SK-N-SH treated with all-trans-retinoic acid at 6 μM for 48 hours (cell line): ENCODE measurements around the gene OR2A1.
"Not testable (repeated sequence)": the region's sequence is repeated elsewhere in the genome, so short reads cannot be mapped to it uniquely, and the experiment has no call there.

Experiments
- ARNTL ChIP-seq: fragments of 450-650 bp; formaldehyde crosslinking; IDR thresholded peaks from 2 replicates; pipeline ENCODE4 v1.5.0; 2020; ENCODE audit warnings: low read depth, mild to moderate bottlenecking, moderate library complexity, borderline replicate concordance
- BACH2 ChIP-seq: fragments of 250-450 bp; sonication (Bioruptor Pico); IDR thresholded peaks from 2 replicates; pipeline ENCODE4 v1.9.0; 2021; ENCODE audit warnings: mild to moderate bottlenecking, borderline replicate concordance
- ESRRG ChIP-seq: fragments of 250-450 bp; sonication (Bioruptor Pico); IDR thresholded peaks from 2 replicates; pipeline ENCODE4 v1.6.1; 2021; ENCODE audit warnings: mild to moderate bottlenecking
- GLIS3 ChIP-seq: fragments of 250-450 bp; sonication (Bioruptor Pico); IDR thresholded peaks from 2 replicates; pipeline ENCODE4 v1.5.0; 2020; ENCODE audit warnings: mild to moderate bottlenecking, moderate library complexity
- ISL1 ChIP-seq: fragments of 250-450 bp; sonication (Bioruptor Pico); IDR thresholded peaks from 2 replicates; pipeline ENCODE4 v2.1.2; 2022; ENCODE audit warnings: mild to moderate bottlenecking, moderate library complexity
- POU6F1 ChIP-seq: fragments of 250-450 bp; sonication (Bioruptor Pico); IDR thresholded peaks from 2 replicates; pipeline ENCODE4 v1.8.0; 2021; ENCODE audit warnings: low read depth, mild to moderate bottlenecking, moderate library complexity, borderline replicate concordance
- SNAI2 ChIP-seq: fragments of 250-450 bp; sonication (Bioruptor Pico); IDR thresholded peaks from 2 replicates; pipeline ENCODE4 v1.5.0; 2020; ENCODE audit warnings: mild to moderate bottlenecking, moderate library complexity
- TCF4 ChIP-seq: fragments of 250-450 bp; sonication (Bioruptor Pico); IDR thresholded peaks from 2 replicates; pipeline ENCODE4 v1.8.0; 2021; ENCODE audit warnings: mild to moderate bottlenecking, moderate library complexity, borderline replicate concordance
- TOX ChIP-seq: fragments of 250-450 bp; sonication (Bioruptor Pico); IDR thresholded peaks from 2 replicates; pipeline ENCODE4 v1.8.0; 2021; ENCODE audit warnings: mild to moderate bottlenecking, moderate library complexity, borderline replicate concordance
- ZFP3 ChIP-seq: fragments of 250-450 bp; sonication (Bioruptor Pico); IDR thresholded peaks from 2 replicates; pipeline ENCODE4 v1.5.0; 2020; ENCODE audit warnings: mild to moderate bottlenecking, moderate library complexity
- ZNF565 ChIP-seq: fragments of 450-650 bp; formaldehyde crosslinking; conservative IDR thresholded peaks from 2 replicates; pipeline ENCODE4 v1.5.0; 2020; ENCODE audit warnings: low read depth, mild to moderate bottlenecking, moderate library complexity
- TF ChIP-seq, protein P1 (sequence below): fragments of 250-450 bp; sonication (Bioruptor Pico); IDR thresholded peaks from 2 replicates; pipeline ENCODE4 v1.5.1; 2021; ENCODE audit warnings: mild to moderate bottlenecking, moderate library complexity
- TF ChIP-seq, protein P2 (sequence below): fragments of 250-450 bp; sonication (Bioruptor Pico); IDR thresholded peaks from 2 replicates; pipeline ENCODE4 v1.5.1; 2020; ENCODE audit warnings: low read depth, mild to moderate bottlenecking, moderate library complexity
- TF ChIP-seq, protein P3 (sequence below): fragments of 250-450 bp; sonication (Bioruptor Pico); IDR thresholded peaks from 2 replicates; pipeline ENCODE4 v1.8.0; 2020; ENCODE audit warnings: mild to moderate bottlenecking, moderate library complexity, borderline replicate concordance

DNA sequence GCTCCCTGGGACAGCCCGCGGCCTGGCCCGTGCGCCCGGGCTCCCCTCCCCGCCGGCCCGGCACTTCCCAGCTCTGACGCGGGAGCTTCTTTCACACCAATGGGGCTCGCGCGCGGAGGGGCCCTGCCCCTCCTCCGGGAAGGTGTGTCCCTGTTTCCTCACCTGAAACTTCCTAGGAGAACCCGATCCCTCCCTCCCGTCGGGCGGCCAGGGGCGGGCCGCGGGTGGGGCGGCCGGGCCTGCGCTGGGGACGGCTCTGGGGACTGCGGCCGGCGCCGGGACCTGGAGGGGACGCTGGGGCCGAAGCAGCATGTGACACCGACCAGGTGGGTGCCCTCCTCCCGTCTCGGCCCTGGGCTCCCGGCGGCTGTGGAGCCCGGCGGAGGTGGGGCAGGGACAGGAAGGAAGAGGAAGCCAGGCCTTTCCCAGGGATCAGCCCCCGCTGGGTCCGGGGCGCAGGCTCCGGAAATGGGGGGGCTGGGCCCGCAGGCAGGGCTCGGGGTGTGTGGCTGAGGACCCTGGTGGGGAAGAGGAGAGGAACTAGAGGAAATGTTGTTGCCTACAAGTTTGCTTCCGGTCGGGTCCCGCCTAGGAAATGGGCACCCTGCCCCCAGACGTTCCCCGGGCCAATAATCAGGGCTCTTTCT is 43.1 kb downstream of the OR2A1 start, which contains the start of gene ARHGEF5:
- TF ChIP-seq, protein P1, sequence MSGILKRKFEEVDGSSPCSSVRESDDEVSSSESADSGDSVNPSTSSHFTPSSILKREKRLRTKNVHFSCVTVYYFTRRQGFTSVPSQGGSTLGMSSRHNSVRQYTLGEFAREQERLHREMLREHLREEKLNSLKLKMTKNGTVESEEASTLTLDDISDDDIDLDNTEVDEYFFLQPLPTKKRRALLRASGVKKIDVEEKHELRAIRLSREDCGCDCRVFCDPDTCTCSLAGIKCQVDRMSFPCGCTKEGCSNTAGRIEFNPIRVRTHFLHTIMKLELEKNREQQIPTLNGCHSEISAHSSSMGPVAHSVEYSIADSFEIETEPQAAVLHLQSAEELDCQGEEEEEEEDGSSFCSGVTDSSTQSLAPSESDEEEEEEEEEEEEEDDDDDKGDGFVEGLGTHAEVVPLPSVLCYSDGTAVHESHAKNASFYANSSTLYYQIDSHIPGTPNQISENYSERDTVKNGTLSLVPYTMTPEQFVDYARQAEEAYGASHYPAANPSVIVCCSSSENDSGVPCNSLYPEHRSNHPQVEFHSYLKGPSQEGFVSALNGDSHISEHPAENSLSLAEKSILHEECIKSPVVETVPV (CRISPR knock-in tag), result not testable (repeated sequence)
- TF ChIP-seq SNAI2 (CRISPR knock-in tag); TOX (CRISPR knock-in tag); ESRRG; ARNTL (CRISPR knock-in tag); BACH2 (CRISPR knock-in tag); ZFP3 (CRISPR knock-in tag); ISL1 (CRISPR knock-in tag); GLIS3 (CRISPR knock-in tag); ZNF565; TCF4 (CRISPR knock-in tag); POU6F1 (CRISPR knock-in tag): not testable (repeated sequence)
- TF ChIP-seq, protein P2, sequence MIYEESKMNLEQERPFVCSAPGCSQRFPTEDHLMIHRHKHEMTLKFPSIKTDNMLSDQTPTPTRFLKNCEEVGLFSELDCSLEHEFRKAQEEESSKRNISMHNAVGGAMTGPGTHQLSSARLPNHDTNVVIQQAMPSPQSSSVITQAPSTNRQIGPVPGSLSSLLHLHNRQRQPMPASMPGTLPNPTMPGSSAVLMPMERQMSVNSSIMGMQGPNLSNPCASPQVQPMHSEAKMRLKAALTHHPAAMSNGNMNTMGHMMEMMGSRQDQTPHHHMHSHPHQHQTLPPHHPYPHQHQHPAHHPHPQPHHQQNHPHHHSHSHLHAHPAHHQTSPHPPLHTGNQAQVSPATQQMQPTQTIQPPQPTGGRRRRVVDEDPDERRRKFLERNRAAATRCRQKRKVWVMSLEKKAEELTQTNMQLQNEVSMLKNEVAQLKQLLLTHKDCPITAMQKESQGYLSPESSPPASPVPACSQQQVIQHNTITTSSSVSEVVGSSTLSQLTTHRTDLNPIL (CRISPR knock-in tag), result not testable (repeated sequence)
- TF ChIP-seq, protein P3, sequence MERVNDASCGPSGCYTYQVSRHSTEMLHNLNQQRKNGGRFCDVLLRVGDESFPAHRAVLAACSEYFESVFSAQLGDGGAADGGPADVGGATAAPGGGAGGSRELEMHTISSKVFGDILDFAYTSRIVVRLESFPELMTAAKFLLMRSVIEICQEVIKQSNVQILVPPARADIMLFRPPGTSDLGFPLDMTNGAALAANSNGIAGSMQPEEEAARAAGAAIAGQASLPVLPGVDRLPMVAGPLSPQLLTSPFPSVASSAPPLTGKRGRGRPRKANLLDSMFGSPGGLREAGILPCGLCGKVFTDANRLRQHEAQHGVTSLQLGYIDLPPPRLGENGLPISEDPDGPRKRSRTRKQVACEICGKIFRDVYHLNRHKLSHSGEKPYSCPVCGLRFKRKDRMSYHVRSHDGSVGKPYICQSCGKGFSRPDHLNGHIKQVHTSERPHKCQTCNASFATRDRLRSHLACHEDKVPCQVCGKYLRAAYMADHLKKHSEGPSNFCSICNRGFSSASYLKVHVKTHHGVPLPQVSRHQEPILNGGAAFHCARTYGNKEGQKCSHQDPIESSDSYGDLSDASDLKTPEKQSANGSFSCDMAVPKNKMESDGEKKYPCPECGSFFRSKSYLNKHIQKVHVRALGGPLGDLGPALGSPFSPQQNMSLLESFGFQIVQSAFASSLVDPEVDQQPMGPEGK (CRISPR knock-in tag), result not testable (repeated sequence)
